22Rv1 (cell line): ENCODE results near the gene ATAD3B.
"Not testable (repeated sequence)": the region's sequence is repeated elsewhere in the genome, so short reads cannot be mapped to it uniquely, and the experiment has no call there.

Source experiments
- ZFX ChIP-seq: fragments of 450-650 bp; IDR thresholded peaks from 2 replicates; pipeline ENCODE4 v1.6.1; 2017; ENCODE audit warnings: antibody characterized with exemption, borderline replicate concordance
- TF ChIP-seq, protein P1 (sequence below): fragments of 450-650 bp; IDR thresholded peaks from 2 replicates; pipeline ENCODE4 v1.5.1; 2017; ENCODE audit warnings: mild to moderate bottlenecking

DNA sequence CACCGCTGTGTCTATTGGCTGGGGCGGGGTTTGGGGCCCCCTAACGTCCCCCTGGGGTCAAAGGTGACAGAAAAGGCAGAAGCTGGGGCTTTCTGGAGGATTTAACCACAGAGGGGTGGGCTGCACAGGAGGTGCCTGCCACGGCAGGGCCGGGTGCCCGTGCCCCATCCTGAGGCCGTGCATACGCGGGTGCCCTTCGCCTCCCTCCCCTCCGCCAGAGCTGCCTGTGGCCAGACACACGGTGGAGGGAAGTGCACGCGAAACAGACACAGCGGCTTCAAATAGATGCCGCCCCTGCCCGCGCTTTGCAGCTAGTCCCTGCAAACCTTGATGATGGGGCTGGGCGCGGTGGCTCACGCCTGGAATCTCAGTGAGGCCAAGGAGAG is 37.9 kb downstream of the ATAD3B start:
- TF ChIP-seq, protein P1, sequence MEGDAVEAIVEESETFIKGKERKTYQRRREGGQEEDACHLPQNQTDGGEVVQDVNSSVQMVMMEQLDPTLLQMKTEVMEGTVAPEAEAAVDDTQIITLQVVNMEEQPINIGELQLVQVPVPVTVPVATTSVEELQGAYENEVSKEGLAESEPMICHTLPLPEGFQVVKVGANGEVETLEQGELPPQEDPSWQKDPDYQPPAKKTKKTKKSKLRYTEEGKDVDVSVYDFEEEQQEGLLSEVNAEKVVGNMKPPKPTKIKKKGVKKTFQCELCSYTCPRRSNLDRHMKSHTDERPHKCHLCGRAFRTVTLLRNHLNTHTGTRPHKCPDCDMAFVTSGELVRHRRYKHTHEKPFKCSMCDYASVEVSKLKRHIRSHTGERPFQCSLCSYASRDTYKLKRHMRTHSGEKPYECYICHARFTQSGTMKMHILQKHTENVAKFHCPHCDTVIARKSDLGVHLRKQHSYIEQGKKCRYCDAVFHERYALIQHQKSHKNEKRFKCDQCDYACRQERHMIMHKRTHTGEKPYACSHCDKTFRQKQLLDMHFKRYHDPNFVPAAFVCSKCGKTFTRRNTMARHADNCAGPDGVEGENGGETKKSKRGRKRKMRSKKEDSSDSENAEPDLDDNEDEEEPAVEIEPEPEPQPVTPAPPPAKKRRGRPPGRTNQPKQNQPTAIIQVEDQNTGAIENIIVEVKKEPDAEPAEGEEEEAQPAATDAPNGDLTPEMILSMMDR, result not testable (repeated sequence)
- TF ChIP-seq ZFX, result not testable (repeated sequence)
